Parathyroid adenoma (tissue), 2 donors: Measurements from ENCODE around the gene LGALS14.

Experiments
- H2AFZ ChIP-seq: fragments of 300-600 bp; sonication (generic); one replicate; pipeline ENCODE4 v1.7.0; 2017; ENCODE audit warnings: antibody characterized with exemption, mild to moderate bottlenecking
- H3K27ac ChIP-seq: fragments of 300-600 bp; sonication (generic); one replicate; pipeline ENCODE4 v1.7.0; 2017
- H3K27me3 ChIP-seq: fragments of 300-600 bp; sonication (generic); one replicate; pipeline ENCODE4 v1.7.0; 2017; ENCODE audit warnings: low read length; ENCODE audit not compliant: control insufficient read depth, insufficient read depth
- H3K36me3 ChIP-seq: fragments of 300-600 bp; sonication (generic); one replicate; pipeline ENCODE4 v1.7.0; 2017; ENCODE audit warnings: low read length; ENCODE audit not compliant: control insufficient read depth, insufficient read depth
- H3K4me1 ChIP-seq: fragments of 300-600 bp; sonication (generic); one replicate; pipeline ENCODE4 v1.7.0; 2017; ENCODE audit warnings: control low read depth
- H3K4me2 ChIP-seq: fragments of 300-600 bp; sonication (generic); one replicate; pipeline ENCODE4 v1.7.0; 2017; ENCODE audit warnings: low read length
- H3K4me3 ChIP-seq: fragments of 300-600 bp; sonication (generic); one replicate; pipeline ENCODE4 v1.7.0; 2017; ENCODE audit warnings: low read depth, low read length
- H3K79me2 ChIP-seq: fragments of 300-600 bp; sonication (generic); one replicate; pipeline ENCODE4 v1.7.0; 2017; ENCODE audit warnings: control low read depth
- H3K9ac ChIP-seq: fragments of 300-600 bp; sonication (generic); one replicate; pipeline ENCODE4 v1.7.0; 2017; ENCODE audit warnings: mild to moderate bottlenecking
- H3K9me3 ChIP-seq: fragments of 300-600 bp; sonication (generic); one replicate; pipeline ENCODE4 v1.7.0; 2017; ENCODE audit warnings: low read length; ENCODE audit not compliant: control insufficient read depth
- TF ChIP-seq, protein P1 (sequence below): fragments of 300-600 bp; sonication (generic); IDR thresholded peaks from one replicate; pipeline ENCODE4 v1.7.0; 2017; ENCODE audit warnings: antibody characterized with exemption, mild to moderate bottlenecking
- donor health status: primary hyperparathyroidism.

The LGALS14 gene

GRCh38 chr19:39704181-39705044 is at the start of gene LGALS14:
Gene LGALS14 (plus strand): TSS chr19:39704481. CDS start chr19:39704529, 48 bp downstream.
- H3K9me3 ChIP-seq, result no peaks in the 10 kb centered on the region
- no peak within 1 kb of the TSS for H3K9ac ChIP-seq
- TF ChIP-seq, protein P1, sequence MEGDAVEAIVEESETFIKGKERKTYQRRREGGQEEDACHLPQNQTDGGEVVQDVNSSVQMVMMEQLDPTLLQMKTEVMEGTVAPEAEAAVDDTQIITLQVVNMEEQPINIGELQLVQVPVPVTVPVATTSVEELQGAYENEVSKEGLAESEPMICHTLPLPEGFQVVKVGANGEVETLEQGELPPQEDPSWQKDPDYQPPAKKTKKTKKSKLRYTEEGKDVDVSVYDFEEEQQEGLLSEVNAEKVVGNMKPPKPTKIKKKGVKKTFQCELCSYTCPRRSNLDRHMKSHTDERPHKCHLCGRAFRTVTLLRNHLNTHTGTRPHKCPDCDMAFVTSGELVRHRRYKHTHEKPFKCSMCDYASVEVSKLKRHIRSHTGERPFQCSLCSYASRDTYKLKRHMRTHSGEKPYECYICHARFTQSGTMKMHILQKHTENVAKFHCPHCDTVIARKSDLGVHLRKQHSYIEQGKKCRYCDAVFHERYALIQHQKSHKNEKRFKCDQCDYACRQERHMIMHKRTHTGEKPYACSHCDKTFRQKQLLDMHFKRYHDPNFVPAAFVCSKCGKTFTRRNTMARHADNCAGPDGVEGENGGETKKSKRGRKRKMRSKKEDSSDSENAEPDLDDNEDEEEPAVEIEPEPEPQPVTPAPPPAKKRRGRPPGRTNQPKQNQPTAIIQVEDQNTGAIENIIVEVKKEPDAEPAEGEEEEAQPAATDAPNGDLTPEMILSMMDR, result no peak
- no peak within 1 kb of the TSS for H3K27ac ChIP-seq
- no peaks in the 10 kb centered on the region for H3K79me2 ChIP-seq
- no peak within 1 kb of the TSS for H3K4me3 ChIP-seq
- peaks cover 2% of the 10 kb centered on the region for H3K4me1 ChIP-seq
- no peak within 1 kb of the TSS for H2AFZ ChIP-seq
- no peaks in the 10 kb centered on the region for H3K27me3 ChIP-seq
- H3K4me2 ChIP-seq, result no peak within 1 kb of the TSS
- no peaks in the 10 kb centered on the region for H3K36me3 ChIP-seq

DNA sequence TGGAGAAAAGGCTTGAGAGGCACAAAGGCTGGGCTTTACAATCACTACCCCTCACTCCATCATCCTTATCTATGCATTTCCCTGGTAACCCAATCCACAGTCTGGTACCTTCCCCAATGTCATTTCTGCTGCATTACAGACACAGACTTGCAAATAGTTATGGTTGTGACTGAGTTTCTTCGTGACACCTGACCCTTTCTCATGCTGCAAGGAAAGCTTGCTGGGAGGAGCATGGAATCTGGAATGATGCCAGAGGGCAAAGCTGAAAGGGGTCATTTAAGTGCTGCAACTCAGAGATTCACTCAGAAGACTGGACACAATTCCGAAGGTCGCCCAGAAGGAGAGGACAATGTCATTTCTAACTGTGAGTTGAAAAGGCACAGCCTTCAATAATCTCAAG is 48.7 kb upstream of the LGALS14 start, which contains the start of gene LGALS16:
Gene LGALS16, plus strand, starts transcription at position 301 of the 400 bp plus-strand sequence. Its CDS starts 49 bp downstream, at position 350.
- Histone ChIP-seq H3K4me1 (no peaks in the 10 kb centered on the region), H3K4me2 (no peak within 1 kb of the TSS), H3K27me3 (no peaks in the 10 kb centered on the region), H3K9ac (no peak within 1 kb of the TSS), H3K4me3 (no peak within 1 kb of the TSS), H3K9me3 (no peaks in the 10 kb centered on the region), H3K27ac (no peak within 1 kb of the TSS), H2AFZ (no peak within 1 kb of the TSS), H3K79me2 (no peaks in the 10 kb centered on the region), H3K36me3 (no peaks in the 10 kb centered on the region)
- TF ChIP-seq, protein P1, result no peak

DNA sequence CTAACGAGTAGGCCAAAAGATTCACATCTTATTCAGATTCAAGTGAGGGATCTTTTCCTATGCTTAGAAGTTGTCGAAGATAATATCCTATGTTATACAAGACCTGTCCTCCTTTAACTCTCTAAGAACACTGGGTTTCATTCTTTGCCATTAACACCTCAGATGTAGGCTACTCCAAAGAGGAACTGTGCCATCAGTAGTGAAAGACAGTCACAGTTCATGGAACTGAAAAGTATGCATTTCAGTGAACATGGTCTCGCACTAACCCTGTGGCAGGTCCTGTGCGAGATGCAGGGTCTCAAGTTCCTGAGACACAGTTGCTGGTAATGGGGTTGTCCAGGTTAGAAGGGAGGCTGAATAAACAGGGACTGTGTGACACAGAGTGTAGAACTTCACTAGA is 44.5 kb upstream of the LGALS14 start:
- H3K4me3 ChIP-seq, result no peak overlapping the region
- H3K9me3 ChIP-seq, result no peaks in the 10 kb centered on the region
- H3K9ac ChIP-seq, result no peak overlapping the region
- H2AFZ ChIP-seq, result no peak overlapping the region
- no peak overlapping the region for H3K4me2 ChIP-seq
- H3K4me1 ChIP-seq, result no peaks in the 10 kb centered on the region
- TF ChIP-seq, protein P1, result no peak
- no peaks in the 10 kb centered on the region for H3K79me2 ChIP-seq
- no peak overlapping the region for H3K27ac ChIP-seq
- H3K36me3 ChIP-seq, result no peaks in the 10 kb centered on the region
- no peaks in the 10 kb centered on the region for H3K27me3 ChIP-seq

DNA sequence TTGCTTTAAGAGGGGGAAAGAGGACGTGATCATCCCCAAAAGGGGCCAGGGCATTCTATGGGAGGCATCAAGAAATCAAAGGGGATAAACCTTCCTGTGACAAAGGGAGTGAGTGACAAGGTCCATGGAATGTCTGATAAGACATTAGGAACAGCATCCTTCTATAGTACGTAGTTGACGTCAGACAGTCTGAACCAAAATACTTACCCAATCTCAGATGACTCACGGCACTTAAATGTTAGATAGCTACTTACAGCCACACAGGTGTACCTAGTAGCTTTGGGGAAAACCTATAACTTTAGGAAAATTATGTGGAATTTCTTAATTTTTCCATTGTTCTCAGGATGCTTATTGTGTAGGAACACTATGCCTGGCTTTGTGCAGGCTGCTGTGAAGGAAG is 43.6 kb upstream of the LGALS14 start:
- TF ChIP-seq, protein P1, result no peak
- H3K27ac ChIP-seq, result no peak overlapping the region
- no peak overlapping the region for H2AFZ ChIP-seq

More for the DNA sequence above, 43.6 kb upstream of the LGALS14 start:
- Histone ChIP-seq H3K4me1 (no peaks in the 10 kb centered on the region), H3K4me3 (no peak overlapping the region), H3K36me3 (no peaks in the 10 kb centered on the region), H3K27me3 (no peaks in the 10 kb centered on the region), H3K9ac (no peak overlapping the region), H3K9me3 (no peaks in the 10 kb centered on the region), H3K4me2 (no peak overlapping the region), H3K79me2 (no peaks in the 10 kb centered on the region)
